A549 (cell line): ENCODE data around the gene ZBED5.
"Not testable (repeated sequence)": the region's sequence is repeated elsewhere in the genome, so short reads cannot be mapped to it uniquely, and the experiment has no call there.

Experiments used
- CTCF ChIP-seq: fragments of >200 bp; sonication (Bioruptor Twin); formaldehyde crosslinking; IDR thresholded peaks from 3 replicates; pipeline ENCODE4 v1.5.1; 2016
- POLR2A ChIP-seq: IDR thresholded peaks from 2 replicates; pipeline ENCODE4 v1.6.1; 2012; ENCODE audit warnings: mild to moderate bottlenecking, low read length
- RCOR1 ChIP-seq: fragments of 150-350 bp; IDR thresholded peaks from 2 replicates; pipeline ENCODE4 v1.6.1; 2014; ENCODE audit warnings: antibody characterized with exemption, low read length, low read depth
- RNF2 ChIP-seq: fragments of 200-600 bp; sonication (generic); IDR thresholded peaks from 2 replicates; pipeline ENCODE4 v1.6.1; 2016; ENCODE audit warnings: low read depth, mild to moderate bottlenecking, antibody characterized with exemption, moderate library complexity, borderline replicate concordance

- TF ChIP-seq RCOR1, CTCF, POLR2A, RNF2: not testable (repeated sequence)
Observed at GRCh38 chr11:10884292-10884691, 26.4 kb upstream of the ZBED5 start.
